Measurements from ENCODE around the gene BMX.

Gene BMX

DNA sequence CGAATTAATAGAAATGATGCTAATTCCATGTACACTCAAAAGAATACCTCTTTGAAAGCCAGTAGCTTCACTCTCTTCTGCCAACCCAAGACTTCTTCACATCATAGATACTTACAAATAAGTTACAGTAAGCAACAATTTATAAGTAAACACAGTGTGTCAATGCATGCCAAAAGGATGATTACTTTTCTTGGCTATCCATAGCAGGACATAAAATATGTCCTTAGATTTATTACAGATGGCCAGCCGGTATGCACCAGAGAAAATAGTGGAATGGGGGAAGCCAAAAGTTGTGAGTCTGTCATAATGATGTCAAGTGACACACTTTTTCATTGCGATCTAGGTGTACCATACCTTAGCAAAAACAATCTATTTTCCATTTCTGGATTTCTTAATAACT is 631 bp upstream of the BMX start:
- in situ Hi-C loops (cut with MboI; ENCODE audit: low pct_unique_long_range_greater_than_20kb, low sequenced_read_pairs, unreplicated experiment), result loop anchor here (25.0 kb wide), 1 partner anchor 162 kb away; the partner anchor contains the start of gene CLTRN
- TF ChIP-seq CTCF (IDR thresholded peaks at IDR 0.05; ENCODE audit: extremely low read depth, insufficient read depth, missing control alignments), result no peak
- DNase-seq (ENCODE audit: low spot score), result no peak

GRCh38 chrX:15501506-15501905 is 899 bp downstream of the BMX start:
- no peak for DNase-seq (ENCODE audit: low spot score)
- in situ Hi-C loops (cut with MboI; ENCODE audit: low pct_unique_long_range_greater_than_20kb, low sequenced_read_pairs, unreplicated experiment), result no loop called here
- TF ChIP-seq CTCF (IDR thresholded peaks at IDR 0.05; ENCODE audit: extremely low read depth, insufficient read depth, missing control alignments), result no peak

DNA sequence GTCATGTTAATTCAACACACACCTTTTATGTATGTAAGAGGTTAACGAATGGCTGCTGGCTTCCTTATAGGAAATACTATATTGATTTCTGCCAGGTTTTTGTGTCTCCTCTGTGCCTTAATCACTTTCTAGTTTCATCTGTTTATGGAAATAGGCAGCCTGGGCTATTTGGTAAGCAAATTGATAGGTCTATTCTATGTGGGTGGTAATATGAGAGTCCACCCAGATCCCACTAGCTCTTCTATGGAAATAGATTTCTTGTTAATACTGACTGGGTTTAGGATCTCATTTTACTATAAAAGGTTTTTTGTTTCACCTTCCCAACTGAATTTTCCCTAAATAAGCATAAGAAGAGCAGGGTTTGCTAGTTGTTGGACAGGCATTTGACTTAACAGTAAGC is 4.1 kb downstream of the BMX start:
- in situ Hi-C loops (cut with MboI; ENCODE audit: low pct_unique_long_range_greater_than_20kb, low sequenced_read_pairs, unreplicated experiment), result no loop called here
- TF ChIP-seq CTCF (IDR thresholded peaks at IDR 0.05; ENCODE audit: extremely low read depth, insufficient read depth, missing control alignments), result no peak

DNA sequence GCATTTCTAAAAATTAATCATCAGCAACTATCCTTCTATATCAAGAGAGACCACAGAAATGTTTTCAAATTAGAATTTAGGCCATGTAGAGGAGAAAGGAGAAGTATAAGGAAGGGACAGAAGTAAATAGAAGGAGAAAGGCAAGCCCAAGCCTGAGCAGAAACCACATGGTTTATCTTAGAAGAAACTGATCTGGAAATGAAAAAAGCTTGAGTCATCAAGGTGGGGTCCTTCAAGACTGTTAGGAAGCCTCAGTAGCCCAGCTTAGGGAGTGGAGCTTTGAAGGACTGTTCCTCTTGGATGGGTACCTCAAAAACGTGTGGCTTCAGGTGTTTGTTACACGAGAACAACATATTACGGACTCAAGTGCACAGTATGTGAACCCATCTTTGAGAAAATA is 4.5 kb downstream of the BMX start:
- no peak for TF ChIP-seq CTCF (IDR thresholded peaks at IDR 0.05; ENCODE audit: extremely low read depth, insufficient read depth, missing control alignments)
- DNase-seq (ENCODE audit: low spot score), result no peak

More for the DNA sequence above, 4.1 kb downstream of the BMX start:
- DNase-seq (ENCODE audit: low spot score), result no peak

GRCh38 chrX:15507005-15507404 is 6.4 kb downstream of the BMX start:
- TF ChIP-seq CTCF (IDR thresholded peaks at IDR 0.05; ENCODE audit: extremely low read depth, insufficient read depth, missing control alignments), result no peak
- DNase-seq (ENCODE audit: low spot score), result no peak
- in situ Hi-C loops (cut with MboI; ENCODE audit: low pct_unique_long_range_greater_than_20kb, low sequenced_read_pairs, unreplicated experiment), result no loop called here

More for the DNA sequence above, 4.5 kb downstream of the BMX start:
- in situ Hi-C loops (cut with MboI; ENCODE audit: low pct_unique_long_range_greater_than_20kb, low sequenced_read_pairs, unreplicated experiment), result no loop called here

- in situ Hi-C loops (cut with MboI; ENCODE audit: low pct_unique_long_range_greater_than_20kb, low sequenced_read_pairs, unreplicated experiment), result no loop called here
- no peak for DNase-seq (ENCODE audit: low spot score)
- no peak for TF ChIP-seq CTCF (IDR thresholded peaks at IDR 0.05; ENCODE audit: extremely low read depth, insufficient read depth, missing control alignments)
Observed at GRCh38 chrX:15509845-15510244, 9.2 kb downstream of the BMX start.

- no peak for TF ChIP-seq CTCF (IDR thresholded peaks at IDR 0.05; ENCODE audit: extremely low read depth, insufficient read depth, missing control alignments)
- in situ Hi-C loops (cut with MboI; ENCODE audit: low pct_unique_long_range_greater_than_20kb, low sequenced_read_pairs, unreplicated experiment), result no loop called here
- DNase-seq (ENCODE audit: low spot score), result no peak
Observed at GRCh38 chrX:15511563-15511962, 11.0 kb downstream of the BMX start.

Measured in GM13977 (cell line).